ENCODE data around the gene GAK.

Gene GAK

GRCh38 chr4:823176-823760 lies 108.8 kb downstream of the GAK start:
- DNase-seq: no peak
- Histone ChIP-seq H3K27me3 (replicated peaks) (peaks cover 50% of the 10 kb centered on the region), H3K36me3 (replicated peaks) (no peaks in the 10 kb centered on the region), H3K27ac (no peak overlapping the region), H3K4me3 (ENCODE audit: low read depth, low read length) (no peak overlapping the region)
- no peak for TF ChIP-seq CTCF (IDR thresholded peaks at IDR 0.05; ENCODE audit: low read depth, low read length, missing control alignments)
- in situ Hi-C loops (cut with HindIII; ENCODE audit: low pct_ligation_motif_present, low sequenced_read_pairs): no loop called here

GRCh38 chr4:822361-823175 lies 109.5 kb downstream of the GAK start:
- H3K4me3 ChIP-seq (ENCODE audit: low read depth, low read length): no peak overlapping the region
- no peaks in the 10 kb centered on the region for H3K36me3 ChIP-seq (replicated peaks)
- in situ Hi-C loops (cut with HindIII; ENCODE audit: low pct_ligation_motif_present, low sequenced_read_pairs): no loop called here
- TF ChIP-seq CTCF (IDR thresholded peaks at IDR 0.05; ENCODE audit: low read depth, low read length, missing control alignments): no peak
- peaks cover 43% of the 10 kb centered on the region for H3K27me3 ChIP-seq (replicated peaks)
- H3K27ac ChIP-seq: no peak overlapping the region
- DNase-seq: no peak

- H3K27ac ChIP-seq: no peak overlapping the region
- H3K36me3 ChIP-seq (replicated peaks): no peaks in the 10 kb centered on the region
- H3K27me3 ChIP-seq (replicated peaks): peaks cover 38% of the 10 kb centered on the region
- DNase-seq: no peak
- in situ Hi-C loops (cut with HindIII; ENCODE audit: low pct_ligation_motif_present, low sequenced_read_pairs): no loop called here
- no peak for TF ChIP-seq CTCF (IDR thresholded peaks at IDR 0.05; ENCODE audit: low read depth, low read length, missing control alignments)
- H3K4me3 ChIP-seq (ENCODE audit: low read depth, low read length): no peak overlapping the region
These were observed 110.5 kb downstream of the GAK start for GRCh38 chr4:821631-822030.

- in situ Hi-C loops (cut with HindIII; ENCODE audit: low pct_ligation_motif_present, low sequenced_read_pairs): no loop called here
- Histone ChIP-seq H3K27me3 (replicated peaks) (peaks cover 37% of the 10 kb centered on the region), H3K27ac (no peak overlapping the region), H3K36me3 (replicated peaks) (no peaks in the 10 kb centered on the region), H3K4me3 (ENCODE audit: low read depth, low read length) (no peak overlapping the region)
- TF ChIP-seq CTCF (IDR thresholded peaks at IDR 0.05; ENCODE audit: low read depth, low read length, missing control alignments): no peak
- no peak for DNase-seq
These were observed 110.9 kb downstream of the GAK start for GRCh38 chr4:821181-821591.

- in situ Hi-C loops (cut with HindIII; ENCODE audit: low pct_ligation_motif_present, low sequenced_read_pairs): no loop called here
- DNase-seq: no peak
- no peak for TF ChIP-seq CTCF (IDR thresholded peaks at IDR 0.05; ENCODE audit: low read depth, low read length, missing control alignments)
- no peak overlapping the region for H3K4me3 ChIP-seq (ENCODE audit: low read depth, low read length)
- H3K36me3 ChIP-seq (replicated peaks): no peaks in the 10 kb centered on the region
- no peak overlapping the region for H3K27ac ChIP-seq
- H3K27me3 ChIP-seq (replicated peaks): peaks cover 37% of the 10 kb centered on the region
These were observed 111.6 kb downstream of the GAK start for GRCh38 chr4:820230-821172.

All from brain microvascular endothelial cell (primary cell).